GM19025 (cell line): Measurements from ENCODE around the gene DOK3.
"Not testable (repeated sequence)": the region's sequence is repeated elsewhere in the genome, so short reads cannot be mapped to it uniquely, and the experiment has no call there.

Experiments used
- ATAC-seq: cut with Tn5 transposase; IDR thresholded peaks from one replicate; pipeline ENCODE4 v1.9.1; 2021; ENCODE audit warnings: mild to moderate bottlenecking, low read depth, moderate library complexity; ENCODE audit not compliant: unreplicated experiment

The DOK3 gene

DNA sequence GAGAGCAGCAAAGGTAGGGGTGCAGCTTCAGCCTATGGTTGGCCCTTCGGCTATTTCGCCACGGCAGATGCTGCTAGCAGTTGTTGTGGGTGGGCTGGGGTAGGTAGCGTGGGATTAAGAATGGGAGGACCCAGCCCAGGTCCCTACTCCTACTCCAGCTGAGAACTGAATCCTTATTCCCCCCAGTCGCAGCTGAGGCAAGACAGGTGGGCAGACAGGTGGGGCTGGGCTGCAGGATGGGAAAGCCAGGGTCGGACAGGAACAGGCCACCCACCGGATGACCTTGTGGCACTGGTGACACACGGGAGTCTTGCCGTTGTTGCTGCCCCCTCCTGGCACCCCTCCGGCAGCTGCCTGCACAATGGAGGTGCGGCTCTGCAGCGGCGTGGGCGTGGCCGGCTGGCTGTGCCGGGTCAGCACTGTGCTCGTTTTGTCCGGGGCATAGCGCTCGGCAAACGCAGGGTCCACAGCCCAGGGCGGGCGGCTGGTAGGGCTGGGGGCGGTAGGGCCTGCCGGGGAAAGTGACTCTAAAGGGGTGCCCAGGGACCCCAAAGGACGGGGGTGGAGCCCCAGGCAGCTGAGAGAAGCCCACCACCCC is 20.4 kb downstream of the DOK3 start:
- no peak for ATAC-seq

GRCh38 chr5:177487975-177488374 is 21.7 kb downstream of the DOK3 start:
- no peak for ATAC-seq

GRCh38 chr5:177487144-177487543 is 22.5 kb downstream of the DOK3 start:
- no peak for ATAC-seq

- no peak for ATAC-seq
Measured at GRCh38 chr5:177486256-177486655, 23.4 kb downstream of the DOK3 start.

GRCh38 chr5:177485753-177486152 is 23.9 kb downstream of the DOK3 start:
- not testable (repeated sequence) for ATAC-seq

DNA sequence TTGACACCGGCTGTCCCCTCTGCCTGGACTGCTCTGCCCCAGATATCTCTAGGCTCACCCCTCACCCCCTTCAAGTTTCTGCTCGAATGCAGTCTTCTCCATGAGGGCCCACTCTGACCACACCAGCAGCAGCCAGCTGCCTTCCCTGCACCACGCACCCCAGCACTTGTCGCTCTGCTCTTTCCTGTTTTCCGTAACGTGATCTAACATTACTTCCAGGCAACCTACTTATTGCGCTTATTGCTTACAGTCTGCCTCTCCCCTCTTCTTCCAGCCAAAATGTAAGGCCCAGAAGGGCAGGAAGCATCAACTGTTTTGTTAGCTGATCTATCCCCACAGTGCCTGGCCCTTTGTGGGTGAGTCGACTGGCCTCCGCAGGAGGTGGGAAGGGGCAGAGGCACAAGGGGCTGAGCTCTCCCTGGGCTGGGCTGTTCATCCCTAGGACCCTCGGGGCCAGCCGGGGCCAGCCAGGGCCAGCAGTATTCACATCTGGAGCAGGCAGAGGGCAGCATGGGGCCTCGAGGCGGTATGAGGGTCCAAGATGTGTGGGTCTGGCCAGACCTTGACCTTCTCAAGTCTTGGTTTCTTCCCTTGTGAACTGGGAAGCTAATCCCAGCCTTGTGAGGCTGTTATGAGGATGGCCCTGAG is 24.6 kb downstream of the DOK3 start:
- ATAC-seq = no peak

DNA sequence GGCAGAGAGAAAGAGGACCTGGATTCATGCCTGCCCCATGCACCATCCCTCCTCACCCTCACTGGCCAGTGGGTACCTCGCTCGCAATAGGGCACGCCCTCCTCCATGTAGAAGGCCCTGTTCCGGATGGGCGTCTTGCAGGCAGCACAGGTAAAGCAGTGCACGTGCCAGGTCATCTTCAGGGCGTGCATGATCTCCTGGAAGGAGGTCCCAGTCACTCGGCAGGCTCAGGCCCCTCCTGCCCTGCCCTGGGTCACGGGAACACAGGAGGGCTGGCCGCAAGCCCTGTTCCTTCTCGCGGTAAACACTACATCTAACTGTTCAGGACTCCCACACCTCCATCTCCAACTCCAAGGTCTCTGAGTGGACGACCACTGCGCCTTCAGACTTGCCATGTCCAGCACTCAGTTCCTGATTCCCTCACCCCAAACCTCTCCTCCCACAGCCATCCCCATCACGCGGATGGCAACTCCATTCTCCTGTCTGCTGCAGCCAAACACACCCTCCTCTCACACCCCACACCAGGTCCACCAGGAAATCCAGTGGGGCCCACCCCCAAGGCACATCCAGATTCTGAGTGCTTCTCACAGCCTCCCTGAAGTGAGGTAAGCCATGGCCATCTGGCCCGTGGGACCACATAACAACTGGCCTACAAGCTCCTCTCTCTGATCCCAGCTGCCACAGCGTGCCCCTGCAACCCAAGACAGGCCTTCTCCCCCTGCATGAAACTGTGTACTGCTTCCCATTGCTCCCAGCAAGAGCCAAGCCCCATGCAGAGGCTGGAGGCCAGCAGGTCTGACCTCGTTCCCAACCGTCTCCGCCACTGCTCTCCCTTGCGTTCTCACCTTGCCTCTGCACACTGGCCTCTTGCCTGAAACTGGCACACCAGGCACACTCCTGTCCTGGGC is 25.4 kb downstream of the DOK3 start:
- ATAC-seq = no peak

DNA sequence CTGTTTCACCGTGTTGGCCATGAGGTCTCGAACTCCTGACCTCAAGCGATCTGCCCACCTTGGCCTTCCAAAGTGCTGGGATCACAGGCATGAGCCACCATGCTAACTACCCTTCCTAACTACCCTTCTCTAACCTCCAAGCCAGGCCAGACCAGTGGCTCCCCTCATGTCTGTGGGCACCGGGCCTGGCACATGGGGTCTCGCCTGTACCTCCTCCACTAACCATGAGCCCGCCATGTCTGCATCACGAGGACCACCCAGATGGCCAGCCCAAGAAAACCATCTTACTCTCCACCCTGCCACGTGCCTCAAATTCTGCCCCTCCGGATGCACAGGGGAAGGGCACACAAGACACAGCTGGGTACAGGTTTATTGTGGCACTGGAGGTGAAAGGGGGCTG is 26.6 kb downstream of the DOK3 start:
- ATAC-seq = no peak

- ATAC-seq = no peak
Measured at GRCh38 chr5:177482359-177482795, 27.2 kb downstream of the DOK3 start.

DNA sequence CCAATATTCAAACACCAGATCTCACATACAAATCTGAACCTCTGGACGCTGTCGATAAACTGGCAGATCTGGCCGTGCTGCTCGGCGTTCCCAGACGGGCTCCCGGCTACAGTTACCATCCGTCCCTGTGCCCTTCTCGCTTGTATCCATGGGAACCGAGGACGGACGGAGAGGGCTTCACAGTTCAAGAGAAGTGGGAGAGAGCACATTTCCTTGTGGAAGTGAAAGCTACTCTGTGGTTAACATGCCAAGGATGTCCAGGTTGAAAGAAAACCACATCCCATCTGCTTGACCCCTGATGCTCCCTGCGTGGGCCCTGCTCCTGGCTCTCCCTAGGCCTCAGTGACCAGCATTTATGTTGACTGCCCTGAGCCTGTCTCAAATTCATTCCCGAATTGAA is 29.9 kb downstream of the DOK3 start:
- no peak for ATAC-seq

GRCh38 chr5:177478711-177479646 is 30.6 kb downstream of the DOK3 start:
- ATAC-seq = no peak

DNA sequence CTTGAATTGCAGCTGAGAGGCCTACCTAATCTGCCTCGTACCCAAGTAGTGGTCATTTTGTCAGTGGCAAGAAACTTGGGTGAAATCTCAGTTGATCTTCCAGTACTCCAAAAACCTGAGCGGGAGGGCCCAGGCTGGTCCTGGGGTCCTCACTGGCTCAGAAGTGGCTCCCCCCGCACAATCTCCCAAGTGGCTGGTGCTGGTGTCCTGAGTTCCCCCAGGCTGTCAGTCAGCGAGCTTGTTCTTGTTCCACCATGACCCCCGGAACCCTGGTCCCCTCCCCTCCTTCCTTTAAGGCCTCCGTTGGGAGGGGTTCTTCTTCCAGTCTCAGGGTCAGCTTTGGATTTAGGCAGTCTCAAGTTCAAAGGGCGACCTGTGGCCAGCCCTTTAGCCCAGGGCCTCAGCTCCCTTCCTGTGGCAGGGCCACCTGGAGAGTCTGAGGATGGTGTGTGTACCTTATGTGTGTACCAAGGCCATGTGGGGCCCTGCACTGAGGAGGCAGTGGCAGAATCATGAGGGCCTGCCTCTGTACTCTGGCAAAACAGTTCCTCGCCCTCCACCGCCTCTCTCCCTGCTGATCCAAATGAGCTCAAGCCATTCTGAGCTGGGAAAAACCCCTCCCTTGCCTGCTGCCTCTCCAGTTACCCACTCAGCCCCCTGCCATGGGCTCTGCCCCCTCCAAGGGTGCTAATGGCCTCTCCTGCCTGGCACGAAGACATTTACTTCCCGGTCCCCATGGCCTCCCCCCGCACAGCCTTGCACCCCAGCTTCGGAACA is 31.7 kb downstream of the DOK3 start:
- ATAC-seq = no peak

- ATAC-seq = no peak
Measured at GRCh38 chr5:177476531-177477233, 32.9 kb downstream of the DOK3 start.

- no peak for ATAC-seq
Measured at GRCh38 chr5:177475563-177476427, 33.8 kb downstream of the DOK3 start.

GRCh38 chr5:177474846-177475562 is 34.6 kb downstream of the DOK3 start:
- no peak for ATAC-seq

DNA sequence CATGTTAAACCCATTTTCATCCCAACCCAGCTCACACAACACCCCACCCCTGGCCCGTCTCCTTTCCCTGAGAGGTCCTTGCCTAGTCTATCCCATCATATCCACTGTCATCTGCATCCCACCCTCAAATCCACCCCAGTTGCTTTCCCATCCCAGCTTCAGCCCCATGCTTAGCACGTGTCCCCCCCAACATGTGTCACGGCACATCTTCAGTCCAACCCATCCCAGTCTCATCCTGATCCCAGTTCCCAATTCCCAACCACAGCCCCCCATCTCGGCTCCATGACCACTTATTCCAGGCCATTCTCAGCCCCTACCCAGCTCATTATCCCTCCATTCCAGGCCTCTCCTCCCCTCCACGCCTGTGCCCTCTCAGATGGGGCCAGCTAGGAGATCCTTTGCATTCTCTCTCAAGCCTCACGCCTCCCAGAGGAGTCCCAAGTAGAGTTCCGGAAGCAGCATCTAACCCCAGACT is 35.6 kb downstream of the DOK3 start:
- no peak for ATAC-seq

- peak; percentile 41 for ATAC-seq
Measured at GRCh38 chr5:177473443-177474001, 36.1 kb downstream of the DOK3 start, which contains the start of gene DBN1. TSS of gene DBN1 (minus strand) at chr5:177473634. CDS start at chr5:177473521, 113 bp downstream.
